ENCODE measurements around the gene FGF19.

The FGF19 gene

DNA sequence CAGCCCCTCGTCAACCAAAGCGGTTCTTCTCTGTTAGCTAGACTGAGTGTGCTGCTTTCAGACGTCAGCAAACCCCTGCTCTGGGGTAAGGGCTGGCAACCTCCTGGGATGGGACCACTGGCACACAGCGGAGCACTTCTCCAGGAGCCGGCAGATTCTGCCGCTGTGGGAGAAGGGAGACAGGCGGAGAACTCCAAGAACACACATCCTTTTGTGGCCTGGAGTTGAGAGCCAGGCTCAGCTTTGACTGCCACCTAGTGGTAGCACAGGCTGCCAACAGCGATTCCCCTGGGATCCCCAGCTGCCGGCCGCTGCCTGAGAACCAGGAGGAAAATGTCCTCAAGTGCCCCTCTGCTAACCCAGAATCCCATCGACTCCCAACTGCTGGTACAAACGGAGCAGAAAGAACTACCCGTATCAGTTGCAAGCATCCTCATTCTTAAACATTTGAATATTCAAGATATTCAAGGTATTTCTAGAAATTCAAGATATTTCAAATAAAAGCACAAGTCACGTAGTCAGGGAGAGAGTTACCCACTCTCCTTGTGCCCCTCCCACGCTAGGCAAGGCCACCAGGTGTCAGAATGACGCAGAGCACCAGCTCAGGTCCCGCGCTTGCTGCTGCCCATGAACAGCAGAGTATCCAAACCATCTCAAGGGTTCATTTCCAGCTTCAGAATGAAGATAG is 33.5 kb downstream of the FGF19 start:
- peak; percentile 19 for DNase-seq (ENCODE audit: low read depth)

DNA sequence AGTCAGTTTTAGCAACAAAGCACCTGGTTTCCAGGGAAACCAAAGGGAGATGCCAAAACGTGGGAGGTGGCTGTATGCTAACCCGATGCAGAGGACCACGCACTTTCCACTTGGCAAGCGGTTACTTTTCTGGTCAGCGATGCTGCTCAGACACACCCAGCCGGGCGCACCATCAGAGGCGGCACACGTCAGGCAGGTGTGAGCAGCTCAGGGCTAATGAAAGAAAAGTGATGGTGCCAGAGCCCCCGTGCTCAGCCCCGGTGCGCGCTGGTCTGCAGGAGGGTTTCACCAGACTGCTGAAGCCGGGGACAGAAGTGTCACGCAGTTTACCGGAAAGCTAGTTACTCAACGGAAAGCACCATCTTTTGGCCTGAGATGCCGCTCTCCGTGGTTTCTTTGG is 34.3 kb downstream of the FGF19 start:
- no peak for DNase-seq (ENCODE audit: low read depth)

DNA sequence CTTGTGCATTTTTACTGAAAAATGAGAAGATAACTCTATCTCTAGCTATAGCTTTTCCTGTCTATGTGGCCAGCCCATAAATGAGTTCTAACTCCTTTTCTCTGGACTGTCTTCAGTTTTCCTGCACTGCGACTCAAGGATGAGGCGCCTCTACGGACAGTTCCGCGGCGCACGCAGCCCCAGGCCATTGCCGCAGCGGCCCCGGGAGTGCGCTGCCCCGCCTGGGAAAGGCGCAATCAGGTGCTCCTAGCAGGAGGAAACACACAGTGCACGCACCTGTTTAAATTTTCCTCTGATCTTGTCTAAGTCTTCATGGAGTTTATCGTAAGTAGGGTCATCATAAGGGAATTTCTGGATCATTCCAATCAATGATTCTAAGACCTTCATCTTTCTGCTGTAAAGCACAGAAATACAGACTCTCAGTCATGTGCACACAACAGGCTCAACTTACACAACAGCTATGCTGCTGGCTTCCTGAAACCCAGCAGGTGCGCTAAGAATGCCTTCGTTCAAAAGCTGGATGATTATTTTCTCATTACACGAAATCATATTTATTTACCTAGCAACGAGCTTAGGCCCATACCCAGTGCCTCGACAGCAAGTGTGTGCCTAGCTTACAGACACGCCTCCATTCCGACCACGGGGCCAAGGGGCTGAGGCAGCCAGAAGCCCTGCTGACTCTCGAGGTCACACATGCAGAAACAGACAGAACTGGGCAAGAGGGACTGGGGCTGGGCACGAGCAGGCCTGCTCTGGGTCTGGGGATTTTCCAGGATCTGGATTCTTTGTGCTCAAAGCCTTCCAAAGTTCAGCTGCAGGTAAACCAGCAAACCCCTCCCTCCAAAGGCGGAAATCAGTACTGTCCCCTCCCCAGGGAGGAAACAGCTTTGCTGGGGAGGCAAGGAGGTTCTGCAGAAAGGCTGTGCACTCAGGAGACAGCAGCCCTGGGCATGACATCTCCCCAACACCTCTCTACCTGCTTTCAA is 35.9 kb downstream of the FGF19 start:
- no peak for DNase-seq (ENCODE audit: low read depth)

DNA sequence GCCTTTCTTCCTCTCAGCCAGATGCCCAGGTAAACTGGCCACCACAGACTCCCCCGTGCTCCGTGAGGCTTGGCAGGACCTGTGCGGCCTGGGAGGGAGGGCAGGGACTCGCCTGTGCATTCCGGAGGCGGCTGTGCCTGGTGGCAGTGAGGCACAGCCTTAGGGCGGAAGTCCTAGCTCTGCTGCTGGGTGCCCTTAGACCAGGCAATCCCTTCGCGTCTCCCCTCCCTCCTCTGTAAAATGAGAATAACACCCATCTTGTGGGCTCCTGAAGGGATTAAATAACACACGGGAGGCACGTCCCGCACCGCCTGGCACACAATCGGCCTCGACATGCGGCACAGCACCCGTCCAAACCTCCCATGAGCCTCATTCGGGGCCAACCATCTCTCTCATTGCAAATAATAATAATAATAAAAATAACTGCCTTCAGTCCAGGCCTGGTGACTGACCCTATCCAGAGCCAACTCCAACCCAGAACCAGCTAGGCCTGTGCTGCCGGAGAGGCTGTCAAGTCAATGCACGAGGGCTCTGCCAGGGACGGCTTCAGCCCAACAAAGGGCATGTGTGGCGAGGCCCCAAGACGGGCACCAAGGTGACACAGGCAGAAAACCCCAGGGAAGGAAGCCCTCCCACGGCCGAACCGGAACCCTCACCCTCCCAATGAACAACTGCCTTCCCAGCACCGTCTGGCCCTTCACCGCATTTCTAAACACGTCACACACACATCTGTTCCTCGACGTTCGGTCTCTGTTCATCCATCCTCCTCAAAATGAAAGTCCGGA is 36.9 kb downstream of the FGF19 start:
- DNase-seq (ENCODE audit: low read depth), result no peak

DNA sequence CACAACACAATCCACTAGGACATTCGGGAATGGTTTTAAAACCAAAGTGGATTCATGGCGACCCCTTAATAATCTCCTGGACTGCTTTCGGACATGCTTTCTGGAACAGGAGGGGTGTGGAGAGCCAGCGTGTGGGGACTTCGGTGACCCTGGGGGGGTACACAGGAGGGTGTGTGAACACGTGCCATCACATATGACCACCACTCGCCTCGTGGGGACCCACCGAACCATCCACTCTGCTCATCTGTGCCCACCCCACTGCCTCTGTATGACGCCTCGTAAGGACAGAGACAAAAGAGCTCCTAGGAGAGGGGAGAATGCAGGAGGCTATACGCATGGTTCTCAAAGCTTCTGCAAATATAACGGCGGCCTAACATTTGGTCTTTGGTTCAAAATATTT is 37.6 kb downstream of the FGF19 start:
- DNase-seq (ENCODE audit: low read depth), result no peak

DNA sequence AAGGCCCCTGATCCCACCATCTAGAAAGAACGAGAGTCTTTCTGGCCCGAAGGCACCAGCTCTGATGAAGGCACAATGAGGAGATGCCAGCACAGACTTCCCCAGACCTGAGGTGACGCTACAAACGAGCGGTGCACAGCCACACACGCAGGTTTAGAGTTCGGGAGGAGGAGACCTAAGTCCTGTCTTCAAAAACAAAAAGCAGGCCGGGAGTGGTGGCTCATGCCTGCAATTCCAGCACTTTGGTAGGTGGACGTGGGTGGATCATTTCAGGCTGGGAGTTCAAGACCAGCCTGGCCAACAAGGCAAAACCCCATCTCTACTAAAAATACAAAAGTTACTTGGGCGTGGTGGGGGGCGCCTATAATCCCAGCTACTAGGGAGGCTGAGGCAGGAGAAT is 38.2 kb downstream of the FGF19 start:
- no peak for DNase-seq (ENCODE audit: low read depth)

DNA sequence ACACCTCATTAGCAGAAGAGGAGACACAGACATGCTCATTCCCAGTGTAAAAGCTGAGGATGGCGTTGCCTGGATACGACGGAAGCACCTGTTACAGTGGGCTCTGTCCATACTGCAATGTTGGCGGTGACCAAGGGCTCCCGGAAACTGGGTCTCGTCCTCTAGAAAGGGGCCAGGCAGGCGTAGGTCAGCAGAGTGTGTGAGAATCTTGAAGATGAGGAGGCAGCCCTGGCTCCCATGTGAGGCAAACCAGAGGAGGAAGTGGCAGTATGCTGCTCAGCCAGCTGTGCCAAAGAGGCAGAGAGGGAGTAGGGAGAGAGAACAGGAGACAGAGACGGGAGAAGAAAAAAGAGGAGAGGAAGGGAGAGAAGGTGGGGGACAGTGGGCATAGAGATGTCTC is 38.9 kb downstream of the FGF19 start:
- DNase-seq (ENCODE audit: low read depth), result no peak

DNA sequence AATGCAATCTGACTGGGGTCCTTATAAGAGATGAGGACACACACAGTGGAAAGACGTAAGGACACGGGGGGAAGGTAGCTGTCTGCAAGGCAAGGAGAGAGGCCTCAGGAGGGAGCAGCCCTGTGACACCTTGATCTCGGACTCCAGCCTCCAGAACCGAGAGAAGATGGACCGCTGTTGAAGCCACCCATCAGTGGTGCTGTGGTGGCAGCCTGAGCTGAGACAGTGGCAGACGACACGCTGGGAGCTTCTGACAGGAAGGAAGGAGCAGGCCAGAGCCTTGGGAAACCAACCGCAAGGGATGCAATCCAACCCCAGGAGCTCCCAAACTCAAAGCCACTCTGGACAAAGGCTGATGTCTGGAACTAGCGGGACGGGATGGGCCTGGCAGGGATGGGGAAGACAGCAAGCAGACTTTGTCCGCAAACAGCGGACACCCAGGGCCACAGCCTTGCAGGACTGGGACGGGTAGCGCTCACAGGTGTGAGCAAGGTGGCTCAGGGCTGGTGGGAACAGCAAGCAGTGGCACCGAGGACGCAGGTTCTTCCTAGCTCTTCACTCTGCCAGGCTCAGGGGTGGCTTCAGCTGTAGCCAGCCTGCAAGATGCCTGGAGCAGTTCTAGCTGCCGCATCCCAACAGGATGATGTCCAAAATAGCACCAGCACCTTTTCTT is 39.6 kb downstream of the FGF19 start:
- no peak for DNase-seq (ENCODE audit: low read depth)

DNA sequence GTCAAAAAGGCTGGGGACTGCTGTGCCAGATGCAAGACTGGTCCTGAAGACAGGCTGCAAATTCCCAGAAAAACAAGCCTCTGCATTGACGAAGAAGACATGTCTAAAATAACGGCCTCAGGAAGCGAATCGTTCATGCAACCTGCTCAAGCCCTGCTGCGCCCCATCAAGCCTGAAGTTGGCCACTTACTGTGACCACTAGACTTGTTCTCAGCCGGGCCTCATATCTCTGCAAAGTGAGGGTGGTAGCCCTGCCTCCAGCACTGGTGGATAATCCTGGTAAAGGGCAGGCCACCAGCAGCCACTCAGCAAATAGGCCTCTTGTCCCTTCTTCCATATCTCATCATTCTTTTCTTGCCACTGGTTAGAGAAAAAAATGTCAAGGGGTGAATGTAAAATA is 40.5 kb downstream of the FGF19 start:
- no peak for DNase-seq (ENCODE audit: low read depth)

DNA sequence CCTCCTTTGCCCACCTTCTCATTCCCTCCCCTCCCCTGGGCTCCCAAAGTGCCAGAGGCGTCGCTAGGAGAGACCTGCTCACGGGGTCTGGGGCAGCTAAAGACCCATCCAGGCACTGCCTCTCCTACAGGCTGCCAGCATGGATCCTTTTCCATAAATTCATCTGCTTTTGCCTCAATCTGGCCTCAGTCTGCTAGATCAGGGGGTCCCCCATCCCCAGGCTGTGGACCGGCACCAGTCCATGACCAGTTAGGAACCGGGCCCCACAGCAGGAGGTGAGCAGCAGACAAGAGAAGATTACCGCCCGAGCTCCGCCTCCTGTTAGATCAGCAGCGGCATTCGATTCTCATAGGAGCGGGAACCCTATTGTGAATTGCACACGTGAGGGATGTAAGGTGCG is 41.0 kb downstream of the FGF19 start:
- DNase-seq (ENCODE audit: low read depth), result no peak

DNA sequence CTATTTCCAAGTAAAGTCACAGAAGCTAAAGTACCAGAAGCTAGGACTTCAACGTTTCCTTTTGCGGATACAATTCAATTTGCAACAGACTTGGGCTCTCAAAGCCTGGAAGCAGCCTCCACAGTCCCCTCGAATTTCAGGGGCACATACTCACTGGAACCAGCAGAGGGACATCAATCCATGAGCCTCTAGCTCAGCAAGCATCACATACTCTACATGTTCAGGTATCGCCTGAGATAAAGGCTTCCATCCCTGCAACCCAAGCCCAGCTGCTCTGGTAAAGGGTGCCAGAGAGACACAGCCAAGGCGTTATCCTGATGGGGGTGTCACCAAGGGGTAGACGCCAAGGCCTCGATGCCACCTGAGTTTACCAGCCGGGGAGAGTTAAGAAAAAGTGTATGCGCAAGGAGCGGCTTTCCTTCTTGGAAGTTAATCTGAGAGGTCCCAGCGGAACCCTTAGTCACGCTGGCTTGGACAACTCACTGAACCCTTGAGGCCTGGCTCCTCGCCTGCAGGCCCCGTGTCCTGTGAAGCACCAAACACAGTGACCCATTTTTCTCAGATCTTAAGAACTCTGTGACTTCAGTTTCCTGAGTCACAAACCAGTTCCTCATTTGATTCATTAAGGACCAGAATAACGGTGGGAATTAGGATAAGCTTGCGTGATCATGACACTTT is 41.7 kb downstream of the FGF19 start:
- no peak for DNase-seq (ENCODE audit: low read depth)

DNA sequence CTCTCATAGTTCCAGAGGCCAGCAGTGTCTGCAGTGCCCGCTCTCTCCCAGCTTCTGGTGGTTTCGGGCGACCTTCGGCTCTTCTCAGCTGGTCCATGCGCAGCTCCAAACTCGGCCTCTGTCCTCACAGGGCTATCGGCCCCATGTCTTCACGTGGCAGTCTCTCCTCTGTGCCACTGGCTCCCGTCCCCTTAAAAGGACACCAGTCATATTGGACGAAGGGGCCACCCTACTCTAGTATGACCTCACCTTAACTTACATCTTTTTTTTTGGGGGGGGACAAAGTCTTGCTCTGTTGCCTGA is 42.5 kb downstream of the FGF19 start:
- DNase-seq (ENCODE audit: low read depth), result no peak

DNA sequence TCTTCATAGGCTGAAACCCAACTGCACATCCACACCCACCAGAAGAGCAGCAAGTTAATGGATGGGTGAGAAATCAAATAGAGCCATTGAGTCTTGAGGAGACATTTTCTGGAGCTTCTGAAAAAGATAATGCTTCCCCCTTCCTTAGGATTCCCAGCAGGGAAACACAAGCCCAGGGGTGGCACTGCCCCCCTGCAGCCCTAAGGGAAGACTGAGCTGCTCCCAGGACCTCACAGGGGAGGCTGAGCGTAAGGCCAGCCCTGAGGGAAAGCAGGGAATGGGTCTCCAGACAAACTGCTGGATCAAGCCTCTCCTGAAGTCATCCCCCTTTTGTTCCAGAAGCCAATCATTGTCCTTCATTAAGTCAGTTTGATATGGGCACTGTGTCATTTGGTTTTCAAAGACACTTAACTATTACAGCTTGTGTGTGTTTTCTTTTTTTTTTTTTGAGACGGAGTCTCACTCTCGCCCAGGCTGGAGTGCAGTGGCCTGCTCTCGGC is 43.8 kb downstream of the FGF19 start:
- DNase-seq (ENCODE audit: low read depth), result no peak

DNA sequence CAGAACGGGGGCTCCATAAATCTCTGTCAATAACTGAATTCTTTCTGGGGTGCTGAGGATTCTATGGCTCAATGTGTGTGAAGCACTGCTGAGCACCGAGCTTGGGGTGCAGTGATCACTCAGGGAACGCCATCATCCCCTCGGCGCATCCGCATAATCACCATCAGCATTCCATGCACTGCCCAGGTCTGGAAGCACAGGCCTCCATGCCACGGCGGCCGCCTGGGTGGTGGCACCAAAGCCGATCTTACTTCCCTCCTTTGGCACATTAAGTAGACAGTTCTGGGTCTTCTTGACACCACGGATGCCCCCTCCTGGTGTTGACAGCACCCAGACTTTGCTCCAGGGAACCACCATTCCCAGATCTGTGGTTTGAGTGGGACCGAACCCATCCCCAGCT is 44.2 kb downstream of the FGF19 start:
- no peak for DNase-seq (ENCODE audit: low read depth)

DNA sequence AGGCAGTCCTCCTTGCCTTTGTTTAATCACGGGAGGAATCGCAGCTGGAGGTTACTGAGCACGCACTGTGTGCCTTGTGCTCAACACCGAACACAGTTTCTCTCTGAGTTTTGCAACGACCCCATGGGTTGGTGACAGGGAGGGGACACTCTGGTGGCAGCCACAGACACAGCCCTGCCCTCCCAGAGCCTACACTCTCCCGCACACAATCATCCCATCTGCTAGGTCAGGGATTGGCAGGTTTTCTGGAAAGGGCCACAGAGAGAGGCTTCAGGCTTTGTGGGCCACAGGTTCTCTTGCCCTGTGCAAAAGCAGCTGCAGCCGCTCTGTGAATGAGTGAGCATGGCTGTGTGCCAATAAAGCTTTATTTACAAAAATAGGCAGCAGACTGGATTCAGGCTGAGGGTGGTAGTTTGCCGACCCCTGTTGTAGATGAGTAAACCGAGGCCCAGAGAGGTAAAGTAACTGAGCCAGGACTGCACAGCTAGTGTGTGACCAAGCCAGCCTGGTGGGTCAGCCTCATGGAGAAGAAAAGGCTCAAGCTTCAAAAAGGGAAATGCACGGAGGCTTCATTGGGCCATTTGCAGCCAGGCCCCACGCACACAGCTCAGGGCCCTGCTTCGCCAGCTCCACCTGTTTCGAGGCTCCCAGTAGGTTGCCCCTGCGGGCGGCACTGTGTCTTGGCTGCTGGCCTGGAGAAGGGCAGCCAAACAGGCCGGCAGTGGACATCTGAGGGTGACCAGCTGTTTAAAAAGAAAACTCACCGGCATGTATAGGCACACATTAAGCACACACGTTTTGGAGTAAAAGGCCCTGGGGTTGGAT is 45.0 kb downstream of the FGF19 start:
- no peak for DNase-seq (ENCODE audit: low read depth)

DNA sequence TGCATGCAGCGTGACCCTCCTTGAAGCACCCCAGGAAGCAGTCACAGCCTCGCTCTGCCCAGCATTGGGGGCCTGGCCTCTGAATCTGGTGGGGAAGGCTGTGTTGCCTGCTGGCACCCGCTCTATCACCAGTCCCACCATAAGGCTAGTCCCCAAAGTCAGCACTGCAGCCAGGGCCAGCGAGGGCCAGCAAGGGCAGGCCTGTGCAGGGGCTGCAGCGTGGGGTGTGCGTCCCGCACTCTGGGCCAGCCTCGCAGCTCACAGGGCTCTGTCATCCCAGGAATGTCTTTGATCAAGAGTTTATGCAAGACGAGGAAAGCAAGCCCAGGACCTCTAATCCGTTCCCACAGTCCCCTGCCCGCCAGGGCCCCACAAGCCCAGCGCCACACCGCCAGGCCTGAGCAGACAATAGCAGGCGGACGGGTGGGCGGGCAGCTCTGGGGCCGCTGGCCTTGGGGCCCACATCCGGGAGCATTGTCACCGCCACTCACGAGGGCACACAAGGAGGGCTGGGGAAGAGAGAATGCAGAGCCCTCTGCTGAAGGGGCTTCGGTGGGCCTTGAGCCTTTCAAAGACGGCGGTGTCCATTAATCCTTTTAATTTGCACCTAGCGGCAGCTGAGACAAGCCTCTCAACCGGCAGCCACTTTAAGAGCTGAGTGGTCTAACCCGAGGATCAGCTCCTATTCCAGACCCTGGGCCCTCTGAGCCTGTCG is 45.8 kb downstream of the FGF19 start:
- DNase-seq (ENCODE audit: low read depth), result no peak

DNA sequence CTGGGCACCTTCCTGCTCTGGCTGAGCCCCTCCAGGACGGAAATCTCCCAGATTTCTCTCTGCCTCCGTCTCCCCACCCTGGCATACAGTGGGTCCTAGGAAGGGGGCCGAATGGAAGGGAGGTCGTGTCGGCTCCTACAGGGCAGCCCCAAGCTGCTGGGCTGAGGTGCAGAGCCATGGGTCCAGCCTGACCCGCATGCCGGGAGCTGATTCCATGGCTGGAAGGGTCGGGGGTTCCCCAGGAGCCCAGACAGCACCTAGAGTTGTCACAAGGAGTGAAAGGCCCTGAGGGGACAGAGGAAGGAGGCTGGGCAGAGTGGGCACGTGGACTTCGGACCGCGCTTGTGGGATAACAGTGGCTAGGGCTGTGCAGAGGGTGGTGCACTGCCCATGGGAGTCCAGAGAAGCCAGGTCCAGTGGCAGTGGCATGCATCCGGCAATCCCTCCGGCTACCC is 46.3 kb downstream of the FGF19 start:
- no peak for DNase-seq (ENCODE audit: low read depth)

DNA sequence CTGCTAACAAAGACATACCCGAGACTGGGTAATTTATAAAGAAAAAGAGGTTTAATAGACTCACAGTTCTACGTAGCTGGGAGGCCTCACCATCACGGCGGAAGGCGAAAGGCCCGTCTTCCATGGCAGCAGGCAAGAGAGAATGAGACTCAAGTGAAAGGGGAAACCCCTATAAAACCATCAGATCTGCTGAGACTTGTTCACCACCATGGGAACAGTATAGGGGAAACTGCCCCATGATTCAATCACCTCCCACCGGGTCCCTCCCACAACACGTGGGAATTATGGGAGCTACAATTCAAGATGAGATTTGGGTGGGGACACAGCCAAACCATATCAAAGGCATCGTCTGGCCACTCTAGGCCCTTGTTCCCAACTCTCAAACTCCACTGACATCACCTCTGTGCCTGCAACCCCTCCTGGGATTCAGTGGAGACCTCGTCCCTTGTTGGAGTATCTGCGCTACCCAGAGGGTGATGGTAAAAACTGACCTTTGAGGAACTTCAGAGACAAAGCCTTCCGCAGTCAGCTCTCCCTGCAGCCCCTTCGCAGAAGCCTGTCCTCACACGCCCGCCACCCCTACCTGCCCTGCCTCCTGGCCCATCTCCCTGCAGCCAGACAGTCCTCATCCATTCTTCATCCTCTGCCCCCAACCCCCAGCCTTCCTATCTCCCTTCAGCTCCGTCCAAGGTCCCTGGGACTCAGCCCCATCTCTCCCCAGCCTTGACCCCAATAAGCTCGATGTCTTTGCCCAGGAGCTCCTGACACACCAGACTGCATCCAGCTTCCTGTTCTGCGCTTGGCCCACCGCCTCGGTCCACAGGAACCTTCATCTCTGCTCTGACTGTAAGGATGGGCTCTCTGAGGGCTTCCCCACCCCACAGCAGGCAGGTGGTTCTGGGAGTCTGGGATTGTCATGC is 47.0 kb downstream of the FGF19 start:
- no peak for DNase-seq (ENCODE audit: low read depth)

Measured in stimulated activated CD8-positive, alpha-beta memory T cell treated with anti-CD3 and anti-CD28 coated beads, Interleukin-12 subunit alpha, Interleukin-12 subunit beta, amount 100 ng/mL, for 4 hours (primary cell).